Left ventricle myocardium superior (tissue), 1 donor: ENCODE measurements around the gene GBF1. TPM values are rescaled to one million over a fixed set of nuclear protein-coding genes. Genes with fewer than 3 reads are reported as not detected.

Experiments
- ATAC-seq: fragments of 200-7000 bp; cut with Tn5 transposase; one replicate; pipeline ENCODE4 v1.9.1; 2020; ENCODE audit warnings: mild to moderate bottlenecking, moderate library complexity
- DNase-seq: peaks from one replicate; pipeline ENCODE4 v3.0.0-alpha.2; 2020
- intact Hi-C: fragments of 100-400 bp; cut with micrococcal nuclease; formaldehyde crosslinking; loops from one replicate; pipeline ENCODE4 v1.11.0; 2022
- total RNA-seq: library from RNA; stranded (reverse); fragmentation: NEBNext Ultra II Directional; extraction: Animal tissue kit (Norgen Biotek cat#: 25700); gene quantifications from one replicate; pipeline ENCODE4 v1.2.1, GENCODE V29; 2021
- donor health status: DM: no; HTN: yes; CAD: no; lungs with severe emphysema.

Gene GBF1
- total RNA-seq, 1 donor from 2014 or later: 41.7 TPM

DNA sequence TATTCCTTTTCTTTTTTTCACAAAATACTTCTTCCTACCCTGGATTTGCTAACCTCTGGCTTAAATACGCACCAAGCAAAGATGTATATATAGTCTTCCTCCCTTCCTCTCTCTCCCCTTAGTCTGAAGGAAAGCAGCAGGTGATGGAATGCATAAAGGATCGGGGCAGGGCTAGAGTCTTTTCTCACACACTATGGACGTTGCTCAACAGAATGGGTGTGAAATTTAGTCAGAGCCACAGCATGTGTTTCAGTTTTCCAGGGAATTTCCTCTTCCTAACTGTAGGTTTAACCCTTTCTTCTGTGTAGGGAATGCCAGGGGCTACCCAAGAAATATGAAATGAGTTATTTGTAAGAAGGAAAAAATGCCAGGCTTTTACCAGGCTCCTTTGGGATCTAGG lies 78.7 kb downstream of the GBF1 start:
- ATAC-seq: no peak
- intact Hi-C loops: no loop called here
- DNase-seq: no peak

DNA sequence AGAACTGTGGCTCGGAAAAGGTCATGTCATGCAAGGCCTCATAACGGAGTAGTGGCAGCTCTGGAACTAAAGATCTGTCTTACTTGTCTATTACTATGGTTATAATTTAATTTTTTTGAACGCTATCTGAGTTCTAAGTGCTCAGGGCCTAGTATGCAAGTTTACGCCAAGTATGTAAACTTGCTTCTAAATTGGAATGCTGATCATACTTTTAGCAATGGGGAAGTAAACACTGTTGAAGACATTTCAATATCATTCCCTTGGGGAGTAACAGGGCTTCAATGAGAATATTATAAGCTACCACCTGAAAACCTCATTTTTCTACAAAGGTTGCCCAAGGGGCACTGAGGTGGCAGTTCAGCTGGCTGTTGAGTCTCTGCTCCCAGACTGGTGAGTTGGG lies 80.7 kb downstream of the GBF1 start:
- ATAC-seq (no peak), DNase-seq (no peak)
- intact Hi-C loops: no loop called here

DNA sequence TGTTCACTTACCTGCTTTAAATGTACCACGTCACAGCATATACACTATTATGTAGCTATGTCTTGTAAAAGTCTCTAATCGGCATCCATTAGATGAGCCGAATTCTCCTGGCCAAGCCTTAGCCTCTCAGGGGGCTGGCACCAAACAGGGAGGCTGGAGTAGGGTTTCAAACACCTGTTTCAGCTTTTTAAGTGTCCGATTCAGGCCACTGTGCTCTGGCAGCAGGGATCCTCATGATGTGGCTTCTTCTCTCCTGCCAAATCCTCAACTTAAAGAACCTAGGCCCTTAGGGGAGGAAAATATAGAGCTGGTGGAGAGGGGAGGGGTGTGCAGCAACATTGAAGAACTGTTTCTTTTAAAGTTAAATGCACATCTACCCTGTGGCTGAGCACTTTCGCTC lies 81.7 kb downstream of the GBF1 start:
- DNase-seq: no peak
- ATAC-seq: peak; percentile 29
- intact Hi-C loops: no loop called here

GRCh38 chr10:102327641-102328040 lies 82.3 kb downstream of the GBF1 start:
- DNase-seq: no peak
- no peak for ATAC-seq
- intact Hi-C loops: no loop called here

- DNase-seq (no peak), ATAC-seq (no peak)
- intact Hi-C loops: no loop called here
Measured at GRCh38 chr10:102332772-102333171, 87.4 kb downstream of the GBF1 start.

- ATAC-seq: peak; percentile 89
- DNase-seq: peak; percentile 66
- intact Hi-C loops: no loop called here
Measured at GRCh38 chr10:102334101-102334500, 88.8 kb downstream of the GBF1 start.

DNA sequence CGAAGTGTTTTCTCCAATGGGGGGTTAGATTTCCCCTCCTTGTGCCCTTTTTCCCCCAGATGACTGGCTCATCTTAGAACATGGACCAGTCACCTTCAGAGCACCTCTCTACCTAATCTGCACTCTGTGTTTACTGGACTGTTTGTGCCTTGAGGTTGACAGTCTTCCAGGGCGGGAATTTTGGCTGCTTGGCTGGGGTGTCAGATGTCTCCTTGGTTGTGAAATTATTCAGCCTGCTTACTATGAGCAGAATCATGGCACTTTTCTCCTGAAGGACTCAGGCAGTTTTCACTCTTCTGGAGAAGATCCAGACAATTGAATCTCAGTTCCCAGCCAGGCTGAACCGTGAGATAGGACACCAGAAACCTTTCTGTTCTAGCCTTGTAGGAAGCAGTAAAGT lies 89.9 kb downstream of the GBF1 start:
- intact Hi-C loops: no loop called here
- peak; percentile 74 for DNase-seq
- ATAC-seq: peak; percentile 88

- no peak for DNase-seq
- intact Hi-C loops: no loop called here
- ATAC-seq: no peak
Measured at GRCh38 chr10:102341038-102341688, 95.8 kb downstream of the GBF1 start.

GRCh38 chr10:102342458-102342857 lies 97.1 kb downstream of the GBF1 start:
- ATAC-seq (no peak), DNase-seq (no peak)
- intact Hi-C loops: no loop called here

DNA sequence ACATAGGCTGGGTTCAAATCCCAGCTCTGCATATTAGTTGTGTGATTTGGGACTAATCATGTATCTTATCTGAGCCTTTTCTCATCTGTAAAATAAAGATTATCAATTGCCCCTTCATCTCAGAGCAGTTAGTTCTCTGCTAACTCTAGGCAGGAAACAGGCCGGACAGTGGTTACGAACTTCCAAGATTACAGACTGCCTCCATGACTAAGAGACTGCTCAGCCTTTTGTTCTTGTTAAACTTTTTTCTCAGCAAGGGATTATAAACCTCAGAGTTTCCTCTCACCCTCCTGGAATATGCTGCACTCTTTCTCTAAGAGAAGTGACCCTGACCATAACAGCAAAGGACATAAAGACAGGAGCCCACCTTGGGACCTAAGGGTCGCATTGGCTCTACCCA lies 97.6 kb downstream of the GBF1 start:
- DNase-seq: no peak
- intact Hi-C loops: no loop called here
- no peak for ATAC-seq

DNA sequence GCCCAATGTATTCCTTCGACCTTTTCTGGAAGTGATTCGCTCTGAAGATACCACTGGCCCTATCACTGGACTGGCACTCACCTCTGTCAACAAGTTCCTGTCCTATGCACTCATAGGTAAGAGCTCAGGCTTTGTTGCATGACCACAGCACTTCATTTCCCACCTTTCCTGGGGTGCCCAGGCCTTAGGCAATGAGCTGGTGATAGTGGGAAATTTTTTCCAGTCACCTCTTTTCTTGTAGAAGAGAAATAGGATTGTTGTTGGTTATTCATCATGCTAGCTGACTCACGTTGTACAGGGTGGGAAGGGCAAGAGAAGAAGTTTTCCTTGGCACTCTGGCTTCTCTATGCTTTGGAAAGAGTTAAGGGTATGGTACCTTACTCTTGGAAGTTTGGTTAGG lies 98.7 kb downstream of the GBF1 start:
- intact Hi-C loops: no loop called here
- no peak for ATAC-seq
- no peak for DNase-seq

GRCh38 chr10:102347236-102347828 lies 102.0 kb downstream of the GBF1 start:
- intact Hi-C loops: no loop called here
- peak; percentile 55 for DNase-seq
- ATAC-seq: peak; percentile 72

DNA sequence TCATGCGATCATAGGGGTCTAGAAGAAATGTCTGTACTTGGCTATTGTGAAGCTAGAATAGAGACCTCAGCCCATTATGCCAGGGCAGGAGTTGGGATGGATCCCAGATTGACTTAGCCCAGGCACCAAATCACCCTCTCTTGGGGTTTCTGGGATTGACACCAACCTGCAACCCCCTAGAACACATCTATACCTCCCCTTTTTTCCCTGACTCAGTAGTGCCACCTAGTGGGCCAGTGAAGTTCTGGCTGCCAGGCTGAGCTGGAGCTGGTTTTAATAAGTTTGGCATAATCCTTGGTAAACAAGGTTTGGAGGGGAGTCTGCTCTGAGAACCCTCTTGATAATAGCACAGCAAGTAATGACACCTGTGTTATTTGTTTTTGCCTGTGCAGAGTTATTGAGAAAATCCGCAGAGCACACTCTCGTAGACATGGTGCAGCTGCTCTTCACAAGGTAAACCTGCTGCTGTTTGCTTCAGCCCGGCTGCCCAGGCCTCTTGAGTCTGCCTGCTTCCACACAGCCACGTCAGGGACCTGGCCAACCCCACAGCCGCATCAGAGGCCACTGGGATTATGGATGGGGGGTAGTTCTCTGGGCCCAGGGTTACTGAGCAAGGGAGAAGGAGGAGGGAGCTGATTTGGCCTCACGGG lies 106.9 kb downstream of the GBF1 start:
- peak; percentile 56 for ATAC-seq
- intact Hi-C loops: loop anchor here (5.0 kb wide), 1 partner anchor 125 kb away; the partner anchor contains the start of gene ELOVL3
- peak; percentile 47 for DNase-seq

GRCh38 chr10:102354451-102354850 lies 109.1 kb downstream of the GBF1 start:
- intact Hi-C loops: loop anchor here (5.0 kb wide), 1 partner anchor 127 kb away; the partner anchor contains the start of gene ELOVL3
- DNase-seq (no peak), ATAC-seq (no peak)

- ATAC-seq: no peak
- no peak for DNase-seq
- intact Hi-C loops: no loop called here
Measured at GRCh38 chr10:102358712-102359382, 113.5 kb downstream of the GBF1 start.

DNA sequence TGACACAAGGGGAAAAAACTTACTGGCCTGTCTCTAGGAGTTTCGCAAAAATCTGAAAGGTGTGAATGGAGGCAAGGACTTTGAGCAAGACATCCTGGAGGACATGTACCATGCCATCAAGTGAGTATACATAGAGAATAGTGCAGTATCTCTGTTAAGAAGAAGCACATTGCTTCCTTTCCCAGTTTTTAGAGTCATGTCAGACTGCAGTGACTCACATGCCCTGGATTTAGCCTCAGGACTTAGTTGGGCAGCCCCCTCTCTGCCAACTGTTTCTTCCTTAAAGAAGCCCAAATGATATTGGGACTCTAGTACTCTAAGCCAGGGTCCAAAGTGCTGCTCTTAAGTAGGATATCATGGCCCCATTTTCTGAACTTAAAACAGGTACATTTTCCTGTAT lies 122.1 kb downstream of the GBF1 start:
- intact Hi-C loops: no loop called here
- no peak for ATAC-seq
- no peak for DNase-seq

DNA sequence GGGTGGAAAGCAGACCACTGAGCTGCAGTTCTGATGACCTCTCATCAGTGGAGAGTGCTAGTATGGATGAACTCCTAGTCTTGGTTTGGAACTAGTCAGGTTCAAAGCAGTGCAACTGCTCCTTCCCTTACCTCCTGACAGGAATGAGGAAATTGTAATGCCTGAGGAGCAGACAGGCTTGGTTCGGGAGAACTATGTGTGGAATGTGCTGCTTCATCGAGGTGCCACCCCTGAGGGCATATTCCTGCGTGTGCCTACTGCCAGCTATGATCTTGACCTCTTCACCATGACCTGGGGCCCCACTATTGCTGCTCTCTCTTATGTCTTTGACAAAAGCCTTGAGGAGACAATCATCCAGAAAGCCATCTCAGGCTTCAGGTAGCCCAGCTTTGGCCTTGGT lies 122.7 kb downstream of the GBF1 start:
- DNase-seq: no peak
- intact Hi-C loops: no loop called here
- ATAC-seq: no peak

GRCh38 chr10:102371295-102371694 lies 126.0 kb downstream of the GBF1 start:
- intact Hi-C loops: no loop called here
- DNase-seq (no peak), ATAC-seq (no peak)

DNA sequence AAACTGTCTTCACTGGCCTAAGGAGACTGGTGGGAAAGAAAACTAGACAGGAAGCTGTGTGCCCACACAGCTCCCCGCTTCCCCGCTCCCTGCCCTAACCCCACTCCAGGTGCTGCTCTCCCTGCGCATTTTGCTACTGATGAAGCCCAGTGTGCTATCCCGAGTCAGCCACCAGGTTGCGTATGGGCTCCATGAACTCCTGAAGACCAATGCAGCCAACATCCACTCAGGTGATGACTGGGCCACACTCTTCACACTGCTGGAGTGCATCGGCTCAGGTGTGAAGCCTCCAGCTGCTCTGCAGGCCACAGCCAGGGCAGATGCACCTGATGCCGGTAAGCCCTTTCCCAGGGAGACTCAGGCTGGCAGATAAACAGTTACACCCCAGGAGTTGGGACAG lies 129.9 kb downstream of the GBF1 start:
- no peak for ATAC-seq
- no peak for DNase-seq
- intact Hi-C loops: no loop called here

DNA sequence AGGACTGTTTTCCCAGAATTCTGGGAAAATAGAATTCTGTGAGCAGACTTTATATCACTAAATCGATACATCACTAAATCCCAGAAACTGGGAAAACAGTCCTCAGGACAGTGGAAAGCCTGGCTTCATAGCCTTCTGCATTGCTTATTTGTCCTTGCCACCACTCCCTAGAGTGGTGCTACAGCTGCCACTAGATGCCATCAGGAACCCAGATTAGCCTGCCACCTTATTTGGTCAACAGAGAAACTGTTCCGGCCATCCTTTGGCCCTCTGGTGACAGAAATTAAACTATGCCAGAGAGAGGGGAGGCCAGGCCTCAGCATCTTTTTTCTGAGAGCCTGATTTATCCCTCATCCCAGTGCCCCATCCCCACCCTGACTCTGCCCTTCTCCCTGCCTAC lies 130.5 kb downstream of the GBF1 start:
- intact Hi-C loops: no loop called here
- DNase-seq: no peak
- no peak for ATAC-seq
